ENCODE results near the gene CCDC93. TPM values are rescaled to one million over a fixed set of nuclear protein-coding genes. Genes with fewer than 3 reads are reported as not detected.

Gene CCDC93
- total and polyA plus RNA-seq, 10 of the 15 experiments (the other 5 are each of a cell fraction or from before 2014, with no cell fraction given), result 3.6 to 27.2 (median 13.5) TPM

DNA sequence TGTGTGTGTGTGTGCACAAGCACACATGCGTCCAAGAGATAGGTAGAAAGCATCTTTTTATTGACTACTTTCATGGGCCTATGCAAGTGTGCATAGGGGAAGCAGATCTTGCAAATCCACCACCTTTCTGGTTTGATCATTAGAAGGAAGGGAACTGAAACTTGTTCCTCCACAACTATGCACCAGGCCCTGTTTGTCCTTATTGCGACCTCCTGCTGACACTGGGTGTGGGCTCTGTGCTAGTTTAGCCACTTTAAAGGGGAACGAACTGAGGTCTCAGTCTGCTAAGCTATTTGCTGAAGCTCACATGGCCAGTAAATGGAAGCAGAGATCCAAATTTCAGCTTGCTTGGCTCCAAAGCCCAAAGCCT is 42.3 kb upstream of the CCDC93 start (continued):
- TF ChIP-seq, protein P1, sequence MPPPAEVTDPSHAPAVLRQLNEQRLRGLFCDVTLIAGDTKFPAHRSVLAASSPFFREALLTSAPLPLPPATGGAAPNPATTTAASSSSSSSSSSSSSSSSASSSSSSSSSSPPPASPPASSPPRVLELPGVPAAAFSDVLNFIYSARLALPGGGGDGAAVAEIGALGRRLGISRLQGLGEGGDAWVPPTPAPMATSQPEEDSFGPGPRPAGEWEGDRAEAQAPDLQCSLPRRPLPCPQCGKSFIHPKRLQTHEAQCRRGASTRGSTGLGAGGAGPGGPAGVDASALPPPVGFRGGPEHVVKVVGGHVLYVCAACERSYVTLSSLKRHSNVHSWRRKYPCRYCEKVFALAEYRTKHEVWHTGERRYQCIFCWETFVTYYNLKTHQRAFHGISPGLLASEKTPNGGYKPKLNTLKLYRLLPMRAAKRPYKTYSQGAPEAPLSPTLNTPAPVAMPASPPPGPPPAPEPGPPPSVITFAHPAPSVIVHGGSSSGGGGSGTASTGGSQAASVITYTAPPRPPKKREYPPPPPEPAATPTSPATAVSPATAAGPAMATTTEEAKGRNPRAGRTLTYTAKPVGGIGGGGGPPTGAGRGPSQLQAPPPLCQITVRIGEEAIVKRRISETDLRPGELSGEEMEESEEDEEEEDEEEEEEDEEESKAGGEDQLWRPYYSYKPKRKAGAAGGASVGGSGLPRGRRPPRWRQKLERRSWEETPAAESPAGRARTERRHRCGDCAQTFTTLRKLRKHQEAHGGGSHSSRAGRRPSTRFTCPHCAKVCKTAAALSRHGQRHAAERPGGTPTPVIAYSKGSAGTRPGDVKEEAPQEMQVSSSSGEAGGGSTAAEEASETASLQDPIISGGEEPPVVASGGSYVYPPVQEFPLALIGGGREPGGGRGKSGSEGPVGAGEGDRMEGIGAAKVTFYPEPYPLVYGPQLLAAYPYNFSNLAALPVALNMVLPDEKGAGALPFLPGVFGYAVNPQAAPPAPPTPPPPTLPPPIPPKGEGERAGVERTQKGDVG (CRISPR knock-in tag; IDR thresholded peaks at IDR 0.05), result no peak
- TF ChIP-seq ESRRA (IDR thresholded peaks at IDR 0.05; ENCODE audit: low read length), result 0 out of 2 replicates have a peak, but pooled peaks have one; percentile 39
- no peak for TF ChIP-seq FOXK2 (IDR thresholded peaks at IDR 0.05)
- TF ChIP-seq, protein P2, sequence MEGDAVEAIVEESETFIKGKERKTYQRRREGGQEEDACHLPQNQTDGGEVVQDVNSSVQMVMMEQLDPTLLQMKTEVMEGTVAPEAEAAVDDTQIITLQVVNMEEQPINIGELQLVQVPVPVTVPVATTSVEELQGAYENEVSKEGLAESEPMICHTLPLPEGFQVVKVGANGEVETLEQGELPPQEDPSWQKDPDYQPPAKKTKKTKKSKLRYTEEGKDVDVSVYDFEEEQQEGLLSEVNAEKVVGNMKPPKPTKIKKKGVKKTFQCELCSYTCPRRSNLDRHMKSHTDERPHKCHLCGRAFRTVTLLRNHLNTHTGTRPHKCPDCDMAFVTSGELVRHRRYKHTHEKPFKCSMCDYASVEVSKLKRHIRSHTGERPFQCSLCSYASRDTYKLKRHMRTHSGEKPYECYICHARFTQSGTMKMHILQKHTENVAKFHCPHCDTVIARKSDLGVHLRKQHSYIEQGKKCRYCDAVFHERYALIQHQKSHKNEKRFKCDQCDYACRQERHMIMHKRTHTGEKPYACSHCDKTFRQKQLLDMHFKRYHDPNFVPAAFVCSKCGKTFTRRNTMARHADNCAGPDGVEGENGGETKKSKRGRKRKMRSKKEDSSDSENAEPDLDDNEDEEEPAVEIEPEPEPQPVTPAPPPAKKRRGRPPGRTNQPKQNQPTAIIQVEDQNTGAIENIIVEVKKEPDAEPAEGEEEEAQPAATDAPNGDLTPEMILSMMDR (IDR thresholded peaks at IDR 0.05 in 2 of 3, conservative IDR thresholded peaks at IDR 0.05 in 1 of 3; ENCODE audit: control insufficient read depth in 2 of 3, extremely low read depth in 1 of 3, insufficient read depth in 1 of 3, low read depth in 3 of 3, low read length in 3 of 3), result no peak
- TF ChIP-seq ZNF622 (IDR thresholded peaks at IDR 0.05), result no peak
- TF ChIP-seq, protein P3, sequence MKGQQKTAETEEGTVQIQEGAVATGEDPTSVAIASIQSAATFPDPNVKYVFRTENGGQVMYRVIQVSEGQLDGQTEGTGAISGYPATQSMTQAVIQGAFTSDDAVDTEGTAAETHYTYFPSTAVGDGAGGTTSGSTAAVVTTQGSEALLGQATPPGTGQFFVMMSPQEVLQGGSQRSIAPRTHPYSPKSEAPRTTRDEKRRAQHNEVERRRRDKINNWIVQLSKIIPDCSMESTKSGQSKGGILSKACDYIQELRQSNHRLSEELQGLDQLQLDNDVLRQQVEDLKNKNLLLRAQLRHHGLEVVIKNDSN (IDR thresholded peaks at IDR 0.05; ENCODE audit: borderline replicate concordance, extremely low read length, insufficient read depth, low read depth, low read length), result no peak
- TF ChIP-seq NFIC (IDR thresholded peaks at IDR 0.05; ENCODE audit: low read depth, low read length), result peak; percentile 28
- TF ChIP-seq RB1 (IDR thresholded peaks at IDR 0.05; ENCODE audit: borderline replicate concordance), result no peak
- TF ChIP-seq, protein P4, sequence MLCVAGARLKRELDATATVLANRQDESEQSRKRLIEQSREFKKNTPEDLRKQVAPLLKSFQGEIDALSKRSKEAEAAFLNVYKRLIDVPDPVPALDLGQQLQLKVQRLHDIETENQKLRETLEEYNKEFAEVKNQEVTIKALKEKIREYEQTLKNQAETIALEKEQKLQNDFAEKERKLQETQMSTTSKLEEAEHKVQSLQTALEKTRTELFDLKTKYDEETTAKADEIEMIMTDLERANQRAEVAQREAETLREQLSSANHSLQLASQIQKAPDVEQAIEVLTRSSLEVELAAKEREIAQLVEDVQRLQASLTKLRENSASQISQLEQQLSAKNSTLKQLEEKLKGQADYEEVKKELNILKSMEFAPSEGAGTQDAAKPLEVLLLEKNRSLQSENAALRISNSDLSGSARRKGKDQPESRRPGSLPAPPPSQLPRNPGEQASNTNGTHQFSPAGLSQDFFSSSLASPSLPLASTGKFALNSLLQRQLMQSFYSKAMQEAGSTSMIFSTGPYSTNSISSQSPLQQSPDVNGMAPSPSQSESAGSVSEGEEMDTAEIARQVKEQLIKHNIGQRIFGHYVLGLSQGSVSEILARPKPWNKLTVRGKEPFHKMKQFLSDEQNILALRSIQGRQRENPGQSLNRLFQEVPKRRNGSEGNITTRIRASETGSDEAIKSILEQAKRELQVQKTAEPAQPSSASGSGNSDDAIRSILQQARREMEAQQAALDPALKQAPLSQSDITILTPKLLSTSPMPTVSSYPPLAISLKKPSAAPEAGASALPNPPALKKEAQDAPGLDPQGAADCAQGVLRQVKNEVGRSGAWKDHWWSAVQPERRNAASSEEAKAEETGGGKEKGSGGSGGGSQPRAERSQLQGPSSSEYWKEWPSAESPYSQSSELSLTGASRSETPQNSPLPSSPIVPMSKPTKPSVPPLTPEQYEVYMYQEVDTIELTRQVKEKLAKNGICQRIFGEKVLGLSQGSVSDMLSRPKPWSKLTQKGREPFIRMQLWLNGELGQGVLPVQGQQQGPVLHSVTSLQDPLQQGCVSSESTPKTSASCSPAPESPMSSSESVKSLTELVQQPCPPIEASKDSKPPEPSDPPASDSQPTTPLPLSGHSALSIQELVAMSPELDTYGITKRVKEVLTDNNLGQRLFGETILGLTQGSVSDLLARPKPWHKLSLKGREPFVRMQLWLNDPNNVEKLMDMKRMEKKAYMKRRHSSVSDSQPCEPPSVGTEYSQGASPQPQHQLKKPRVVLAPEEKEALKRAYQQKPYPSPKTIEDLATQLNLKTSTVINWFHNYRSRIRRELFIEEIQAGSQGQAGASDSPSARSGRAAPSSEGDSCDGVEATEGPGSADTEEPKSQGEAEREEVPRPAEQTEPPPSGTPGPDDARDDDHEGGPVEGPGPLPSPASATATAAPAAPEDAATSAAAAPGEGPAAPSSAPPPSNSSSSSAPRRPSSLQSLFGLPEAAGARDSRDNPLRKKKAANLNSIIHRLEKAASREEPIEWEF (IDR thresholded peaks at IDR 0.05; ENCODE audit: insufficient replicate concordance, low read depth, low read length), result no peak
- TF ChIP-seq, protein P5, sequence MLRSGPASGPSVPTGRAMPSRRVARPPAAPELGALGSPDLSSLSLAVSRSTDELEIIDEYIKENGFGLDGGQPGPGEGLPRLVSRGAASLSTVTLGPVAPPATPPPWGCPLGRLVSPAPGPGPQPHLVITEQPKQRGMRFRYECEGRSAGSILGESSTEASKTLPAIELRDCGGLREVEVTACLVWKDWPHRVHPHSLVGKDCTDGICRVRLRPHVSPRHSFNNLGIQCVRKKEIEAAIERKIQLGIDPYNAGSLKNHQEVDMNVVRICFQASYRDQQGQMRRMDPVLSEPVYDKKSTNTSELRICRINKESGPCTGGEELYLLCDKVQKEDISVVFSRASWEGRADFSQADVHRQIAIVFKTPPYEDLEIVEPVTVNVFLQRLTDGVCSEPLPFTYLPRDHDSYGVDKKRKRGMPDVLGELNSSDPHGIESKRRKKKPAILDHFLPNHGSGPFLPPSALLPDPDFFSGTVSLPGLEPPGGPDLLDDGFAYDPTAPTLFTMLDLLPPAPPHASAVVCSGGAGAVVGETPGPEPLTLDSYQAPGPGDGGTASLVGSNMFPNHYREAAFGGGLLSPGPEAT (IDR thresholded peaks at IDR 0.05; ENCODE audit: low read depth), result peak; percentile 67; the same call in 1 of the 2 replicates
- TF ChIP-seq YBX1 (IDR thresholded peaks at IDR 0.05), result no peak
- peak; percentile 100 for TF ChIP-seq SPI1 (IDR thresholded peaks at IDR 0.05; ENCODE audit: borderline replicate concordance, insufficient read depth, low read depth, low read length)
- TF ChIP-seq SRF (IDR thresholded peaks at IDR 0.05; ENCODE audit: low read depth in 2 of 2, low read length in 2 of 2), result 0 out of 4 replicates have a peak, but pooled peaks of 1 of the 2 experiments have one; percentile 5
- TF ChIP-seq, protein P6, sequence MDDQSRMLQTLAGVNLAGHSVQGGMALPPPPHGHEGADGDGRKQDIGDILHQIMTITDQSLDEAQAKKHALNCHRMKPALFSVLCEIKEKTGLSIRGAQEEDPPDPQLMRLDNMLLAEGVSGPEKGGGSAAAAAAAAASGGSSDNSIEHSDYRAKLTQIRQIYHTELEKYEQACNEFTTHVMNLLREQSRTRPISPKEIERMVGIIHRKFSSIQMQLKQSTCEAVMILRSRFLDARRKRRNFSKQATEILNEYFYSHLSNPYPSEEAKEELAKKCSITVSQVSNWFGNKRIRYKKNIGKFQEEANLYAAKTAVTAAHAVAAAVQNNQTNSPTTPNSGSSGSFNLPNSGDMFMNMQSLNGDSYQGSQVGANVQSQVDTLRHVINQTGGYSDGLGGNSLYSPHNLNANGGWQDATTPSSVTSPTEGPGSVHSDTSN (IDR thresholded peaks at IDR 0.05; ENCODE audit: insufficient replicate concordance, low read depth, low read length), result no peak
- TF ChIP-seq STAT3 (IDR thresholded peaks at IDR 0.05; ENCODE audit: low read depth, low read length), result 0 out of 2 replicates have a peak, but pooled peaks have one; percentile 33

All from GM12878 (cell line).